ENCODE results near the gene ERI2. TPM values are rescaled to one million over a fixed set of nuclear protein-coding genes. Genes with fewer than 3 reads are reported as not detected.
"Not testable (repeated sequence)": the region's sequence is repeated elsewhere in the genome, so short reads cannot be mapped to it uniquely, and the experiment has no call there.

ERI2 gene
- total RNA-seq, 1 donor from 2014 or later: 9.8 TPM

- Histone ChIP-seq H3K36me3 (no peaks in the 10 kb centered on the region), H3K27me3 (ENCODE audit: low read depth) (no peaks in the 10 kb centered on the region), H3K27ac (replicated peaks) (no peak overlapping the region), H3K4me3 (no peak overlapping the region), H3K9me3 (replicated peaks) (peaks cover 4% of the 10 kb centered on the region), H3K4me1 (peaks cover 8% of the 10 kb centered on the region)
- TF ChIP-seq CTCF (IDR thresholded peaks at IDR 0.05; ENCODE audit: borderline replicate concordance): no peak
- no peak for DNase-seq
- intact Hi-C loops (cut with micrococcal nuclease): no loop called here
Measured at GRCh38 chr16:20766294-20766693, 40.0 kb downstream of the ERI2 start.

- no peak overlapping the region for H3K27ac ChIP-seq (replicated peaks)
- no peaks in the 10 kb centered on the region for H3K36me3 ChIP-seq
- H3K4me3 ChIP-seq: no peak overlapping the region
- no peak for DNase-seq
- no peaks in the 10 kb centered on the region for H3K27me3 ChIP-seq (ENCODE audit: low read depth)
- peaks cover 8% of the 10 kb centered on the region for H3K4me1 ChIP-seq
- no peak for TF ChIP-seq CTCF (IDR thresholded peaks at IDR 0.05; ENCODE audit: borderline replicate concordance)
- intact Hi-C loops (cut with micrococcal nuclease): no loop called here
- peaks cover 4% of the 10 kb centered on the region for H3K9me3 ChIP-seq (replicated peaks)
Measured at GRCh38 chr16:20765732-20766131, 40.5 kb downstream of the ERI2 start.

DNA sequence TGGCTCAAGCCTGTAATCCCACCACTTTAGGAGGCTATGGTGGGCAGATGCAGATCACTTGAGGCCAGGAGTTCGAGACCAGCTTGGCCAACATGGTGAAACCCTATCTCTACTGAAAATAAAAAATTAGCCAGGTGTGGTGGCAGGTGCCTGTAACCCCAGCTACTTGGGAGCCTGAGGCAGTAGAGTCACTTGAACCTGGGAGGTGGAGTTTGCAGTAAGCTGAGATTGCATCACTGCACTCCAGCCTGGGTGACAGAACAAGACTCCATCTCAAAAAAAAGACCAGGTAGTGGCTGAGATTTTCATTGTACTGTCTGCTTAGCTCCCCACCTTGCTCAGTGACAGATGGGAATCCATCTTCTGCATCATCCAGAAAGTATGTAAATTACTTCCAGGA is 41.8 kb downstream of the ERI2 start:
- H3K27ac ChIP-seq (replicated peaks); H3K4me3 ChIP-seq; H3K27me3 ChIP-seq (ENCODE audit: low read depth); H3K9me3 ChIP-seq (replicated peaks); H3K4me1 ChIP-seq; H3K36me3 ChIP-seq; intact Hi-C loops (cut with micrococcal nuclease); DNase-seq: not testable (repeated sequence)

GRCh38 chr16:20763461-20764232 is 42.6 kb downstream of the ERI2 start, which contains the start of gene ACSM3:
TSS of gene ACSM3 (plus strand) at chr16:20764014. CDS start at chr16:20770035, 6,021 bp downstream.
- Histone ChIP-seq H3K4me1 (peaks cover 8% of the 10 kb centered on the region), H3K36me3 (no peaks in the 10 kb centered on the region), H3K27ac (replicated peaks) (peak within 1 kb of the TSS; percentile 47), H3K4me3 (peak within 1 kb of the TSS; percentile 54), H3K9me3 (replicated peaks) (peaks cover 4% of the 10 kb centered on the region), H3K27me3 (ENCODE audit: low read depth) (no peaks in the 10 kb centered on the region)
- intact Hi-C loops (cut with micrococcal nuclease): no loop called here
- no peak for TF ChIP-seq CTCF (IDR thresholded peaks at IDR 0.05; ENCODE audit: borderline replicate concordance)
- no peak for DNase-seq

DNA sequence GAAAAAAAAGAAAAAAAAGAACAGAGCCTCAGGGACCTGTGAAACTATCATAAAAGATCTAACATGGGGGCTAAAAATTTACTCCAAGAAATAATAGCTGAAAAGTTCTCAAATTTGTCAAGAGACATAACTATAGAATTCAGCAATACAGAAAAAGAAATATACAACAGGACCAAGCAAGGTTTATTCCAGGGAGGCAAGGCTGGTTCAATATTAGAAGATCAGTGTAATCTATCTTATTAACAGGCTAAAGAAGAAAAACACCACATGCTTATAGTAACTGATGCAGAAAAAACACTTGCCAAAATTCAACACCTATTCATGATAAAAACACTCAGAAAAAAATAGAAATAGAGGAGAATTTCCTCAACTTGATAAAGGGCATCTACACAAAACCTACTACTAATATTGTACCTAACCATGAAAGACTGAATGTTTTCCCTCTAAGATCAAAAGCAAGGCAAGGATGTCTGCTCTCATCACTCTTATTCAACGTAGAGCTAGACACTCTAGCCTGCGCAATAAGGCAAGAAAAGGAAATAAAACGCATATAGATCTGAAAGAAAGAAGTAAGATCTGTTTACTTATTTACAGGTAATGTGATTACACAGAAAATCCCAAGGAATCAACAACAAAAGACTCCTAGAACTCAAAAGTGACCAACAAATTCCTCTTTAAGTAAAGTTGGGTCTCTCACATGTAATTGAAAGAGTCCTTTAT is 43.7 kb downstream of the ERI2 start:
- no peak overlapping the region for H3K4me3 ChIP-seq
- no peaks in the 10 kb centered on the region for H3K36me3 ChIP-seq
- intact Hi-C loops (cut with micrococcal nuclease): no loop called here
- DNase-seq: no peak
- peaks cover 4% of the 10 kb centered on the region for H3K9me3 ChIP-seq (replicated peaks)
- no peak overlapping the region for H3K27ac ChIP-seq (replicated peaks)
- H3K4me1 ChIP-seq: peaks cover 8% of the 10 kb centered on the region
- no peak for TF ChIP-seq CTCF (IDR thresholded peaks at IDR 0.05; ENCODE audit: borderline replicate concordance)
- no peaks in the 10 kb centered on the region for H3K27me3 ChIP-seq (ENCODE audit: low read depth)

DNA sequence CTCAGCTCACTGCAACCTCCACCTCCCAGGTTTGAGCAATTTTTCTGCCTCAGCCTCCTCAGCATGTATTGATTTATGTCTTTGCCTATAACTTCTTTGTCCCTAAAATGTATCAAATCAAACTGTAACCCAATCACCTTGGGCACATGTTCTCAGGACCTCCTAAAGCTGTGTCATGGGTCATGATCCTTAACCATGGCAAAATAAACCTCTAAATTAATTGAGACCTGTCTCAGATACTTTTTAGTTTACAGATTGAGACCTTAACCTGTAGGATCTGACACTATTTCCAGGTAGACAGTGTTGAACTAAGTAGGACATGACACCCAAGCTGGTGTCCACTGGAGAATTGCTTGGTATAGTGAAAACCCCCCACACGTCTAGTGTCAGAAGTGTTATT is 45.1 kb downstream of the ERI2 start:
- Histone ChIP-seq H3K4me3 (no peak overlapping the region), H3K4me1 (peaks cover 8% of the 10 kb centered on the region), H3K36me3 (no peaks in the 10 kb centered on the region), H3K27me3 (ENCODE audit: low read depth) (no peaks in the 10 kb centered on the region), H3K9me3 (replicated peaks) (peaks cover 4% of the 10 kb centered on the region), H3K27ac (replicated peaks) (no peak overlapping the region)
- intact Hi-C loops (cut with micrococcal nuclease): no loop called here
- DNase-seq: no peak
- TF ChIP-seq CTCF (IDR thresholded peaks at IDR 0.05; ENCODE audit: borderline replicate concordance): no peak
